Activated CD8-positive, alpha-beta T cell treated with anti-CD3 and anti-CD28 coated beads for 36 hours (primary cell): Measurements from ENCODE around the gene SV2C. TPM values are rescaled to one million over a fixed set of nuclear protein-coding genes. Genes with fewer than 3 reads are reported as not detected.

Experiments
- ATAC-seq: fragments of 200-7000 bp; cut with Tn5 transposase; one replicate; pipeline ENCODE4 v1.10.0; 2021; ENCODE audit warnings: mild to moderate bottlenecking, moderate library complexity
- CTCF ChIA-PET: fragments of 350-600 bp; sonication (Branson Sonifier 250); formaldehyde crosslinking; loops from one replicate; lab custom pipeline; 2021; ENCODE audit warnings: antibody characterized with exemption; lab: Charles Lee
- POLR2A ChIA-PET: fragments of 350-600 bp; sonication (Branson Sonifier 250); formaldehyde crosslinking; loops from one replicate; lab custom pipeline; 2021; ENCODE audit warnings: antibody characterized with exemption; lab: Charles Lee
- DNase-seq: peaks from one replicate; pipeline ENCODE4 v3.0.0-alpha.2; 2020
- H3K27ac Mint-ChIP-seq: one replicate; pipeline ENCODE4 v1.8.0; 2021; ENCODE audit warnings: mild to moderate bottlenecking, mixed read lengths
- H3K27me3 Mint-ChIP-seq: one replicate; pipeline ENCODE4 v1.8.0; 2021; ENCODE audit warnings: mixed read lengths
- H3K36me3 Mint-ChIP-seq: one replicate; pipeline ENCODE4 v1.8.0; 2021; ENCODE audit warnings: low read depth, mixed read lengths
- H3K4me1 Mint-ChIP-seq: one replicate; pipeline ENCODE4 v1.8.0; 2021; ENCODE audit warnings: low read depth, mixed read lengths
- H3K4me3 Mint-ChIP-seq: one replicate; pipeline ENCODE4 v1.8.0; 2021; ENCODE audit warnings: mild to moderate bottlenecking, moderate library complexity, mixed read lengths
- H3K9me3 Mint-ChIP-seq: one replicate; pipeline ENCODE4 v1.8.0; 2021; ENCODE audit warnings: mixed read lengths
- intact Hi-C: fragments of 100-400 bp; cut with micrococcal nuclease; formaldehyde crosslinking; loops from one replicate; pipeline ENCODE4 v1.10.0; 2022
- total RNA-seq, 2 experiments: library from RNA; stranded (reverse); gene quantifications; one replicate each; pipeline ENCODE4 v1.2.3, GENCODE V29; 2021
- TF ChIP-seq, protein P1 (sequence below): fragments of 200-600 bp; IDR thresholded peaks from one replicate; pipeline ENCODE4 v1.8.0; 2022; ENCODE audit warnings: antibody characterized with exemption, mild to moderate bottlenecking

Gene SV2C
- total RNA-seq, 2 experiments from 2014 or later: 0.07 TPM; not detected in 1

DNA sequence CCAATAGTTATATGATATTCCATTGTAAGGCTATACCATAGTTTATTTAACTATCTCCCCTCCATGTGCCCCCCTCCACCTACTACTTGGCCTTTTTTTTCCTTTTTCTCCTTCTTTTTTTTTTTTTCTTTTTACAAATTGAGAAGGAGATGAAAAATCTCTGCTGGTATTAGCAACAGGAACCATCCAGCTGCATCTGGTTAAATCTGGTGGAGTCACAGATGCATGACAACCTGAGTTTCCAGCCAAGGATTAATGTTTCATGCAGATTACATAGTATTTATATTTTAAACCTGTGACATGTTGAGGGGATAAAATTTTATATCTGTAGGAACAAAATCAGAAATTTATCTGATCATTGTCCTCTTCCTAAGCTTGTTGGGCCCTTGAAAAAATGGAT is 191.4 kb downstream of the SV2C start:
- CTCF ChIA-PET: no interaction called here
- Mint-ChIP-seq H3K27ac (no peak overlapping the region), H3K4me3 (no peak overlapping the region), H3K36me3 (no peaks in the 10 kb centered on the region), H3K27me3 (no peaks in the 10 kb centered on the region), H3K4me1 (peaks cover 14% of the 10 kb centered on the region), H3K9me3 (no peaks in the 10 kb centered on the region)
- DNase-seq: no peak
- intact Hi-C loops: no loop called here
- TF ChIP-seq, protein P1, sequence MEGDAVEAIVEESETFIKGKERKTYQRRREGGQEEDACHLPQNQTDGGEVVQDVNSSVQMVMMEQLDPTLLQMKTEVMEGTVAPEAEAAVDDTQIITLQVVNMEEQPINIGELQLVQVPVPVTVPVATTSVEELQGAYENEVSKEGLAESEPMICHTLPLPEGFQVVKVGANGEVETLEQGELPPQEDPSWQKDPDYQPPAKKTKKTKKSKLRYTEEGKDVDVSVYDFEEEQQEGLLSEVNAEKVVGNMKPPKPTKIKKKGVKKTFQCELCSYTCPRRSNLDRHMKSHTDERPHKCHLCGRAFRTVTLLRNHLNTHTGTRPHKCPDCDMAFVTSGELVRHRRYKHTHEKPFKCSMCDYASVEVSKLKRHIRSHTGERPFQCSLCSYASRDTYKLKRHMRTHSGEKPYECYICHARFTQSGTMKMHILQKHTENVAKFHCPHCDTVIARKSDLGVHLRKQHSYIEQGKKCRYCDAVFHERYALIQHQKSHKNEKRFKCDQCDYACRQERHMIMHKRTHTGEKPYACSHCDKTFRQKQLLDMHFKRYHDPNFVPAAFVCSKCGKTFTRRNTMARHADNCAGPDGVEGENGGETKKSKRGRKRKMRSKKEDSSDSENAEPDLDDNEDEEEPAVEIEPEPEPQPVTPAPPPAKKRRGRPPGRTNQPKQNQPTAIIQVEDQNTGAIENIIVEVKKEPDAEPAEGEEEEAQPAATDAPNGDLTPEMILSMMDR: no peak
- POLR2A ChIA-PET: no interaction called here
- ATAC-seq: no peak

DNA sequence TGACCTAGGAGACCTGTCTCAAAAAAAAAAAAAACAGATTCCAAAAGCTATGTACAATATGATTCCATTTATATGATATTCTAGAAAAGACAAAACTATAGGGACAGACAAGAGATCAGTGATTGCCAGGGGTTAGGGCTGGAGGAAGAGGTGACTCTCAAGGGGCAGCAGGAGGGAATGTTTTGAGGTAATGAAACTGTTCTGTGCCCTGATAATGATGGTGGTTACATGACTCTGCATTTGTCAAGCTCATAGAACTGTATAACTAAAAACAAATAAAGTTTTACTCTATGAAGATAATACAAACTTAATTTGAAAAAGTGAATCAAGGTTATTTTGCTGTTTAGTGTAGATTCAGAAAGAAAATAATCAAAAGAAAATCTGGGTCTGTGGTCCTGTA is 194.6 kb downstream of the SV2C start:
- ChIA-PET CTCF (interaction anchor here (1.3 to 1.7 kb wide), 2 partner anchors 21 kb away, joined by 3 to 4 read pairs; no protein-coding TSS in a partner anchor), POLR2A (no interaction called here)
- Mint-ChIP-seq H3K9me3 (no peaks in the 10 kb centered on the region), H3K27me3 (no peaks in the 10 kb centered on the region), H3K4me1 (no peaks in the 10 kb centered on the region), H3K4me3 (no peak overlapping the region), H3K27ac (no peak overlapping the region), H3K36me3 (no peaks in the 10 kb centered on the region)
- ATAC-seq (no peak), DNase-seq (no peak)
- intact Hi-C loops: no loop called here
- TF ChIP-seq, protein P1: no peak

DNA sequence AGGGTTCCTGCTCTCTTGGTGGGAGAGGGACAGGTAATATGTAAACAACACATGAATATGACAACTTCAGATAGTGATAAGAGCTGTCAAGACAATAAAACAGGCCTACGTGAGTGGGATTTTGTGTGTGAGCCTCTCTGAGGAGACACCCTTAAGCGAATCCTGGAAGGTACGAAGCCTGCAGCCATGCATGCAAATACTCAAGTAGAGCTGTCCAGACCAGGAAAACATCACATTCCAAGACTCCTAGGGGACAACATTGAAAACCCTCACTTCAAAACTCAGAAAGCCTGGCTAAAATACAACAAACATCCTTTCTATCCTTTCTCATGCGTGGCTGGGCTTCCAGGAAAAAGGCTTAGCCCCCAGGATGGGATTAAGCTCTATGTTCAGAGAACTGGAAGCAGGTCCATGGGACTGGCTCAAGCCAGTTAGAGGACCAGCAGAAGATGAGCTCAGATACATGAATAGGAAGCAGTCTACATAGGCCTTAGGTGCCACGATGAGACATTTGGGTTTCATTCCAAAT is 195.1 kb downstream of the SV2C start:
- Mint-ChIP-seq H3K27me3 (no peaks in the 10 kb centered on the region), H3K27ac (no peak overlapping the region), H3K9me3 (no peaks in the 10 kb centered on the region), H3K36me3 (no peaks in the 10 kb centered on the region), H3K4me3 (no peak overlapping the region), H3K4me1 (no peaks in the 10 kb centered on the region)
- POLR2A ChIA-PET: no interaction called here
- DNase-seq: no peak
- CTCF ChIA-PET: interaction anchor here (1.0 to 1.7 kb wide), 3 partner anchors 20 to 22 kb away, joined by 3 to 4 read pairs (median 3); no protein-coding TSS in a partner anchor
- ATAC-seq: no peak
- intact Hi-C loops: no loop called here
- TF ChIP-seq, protein P1: no peak

DNA sequence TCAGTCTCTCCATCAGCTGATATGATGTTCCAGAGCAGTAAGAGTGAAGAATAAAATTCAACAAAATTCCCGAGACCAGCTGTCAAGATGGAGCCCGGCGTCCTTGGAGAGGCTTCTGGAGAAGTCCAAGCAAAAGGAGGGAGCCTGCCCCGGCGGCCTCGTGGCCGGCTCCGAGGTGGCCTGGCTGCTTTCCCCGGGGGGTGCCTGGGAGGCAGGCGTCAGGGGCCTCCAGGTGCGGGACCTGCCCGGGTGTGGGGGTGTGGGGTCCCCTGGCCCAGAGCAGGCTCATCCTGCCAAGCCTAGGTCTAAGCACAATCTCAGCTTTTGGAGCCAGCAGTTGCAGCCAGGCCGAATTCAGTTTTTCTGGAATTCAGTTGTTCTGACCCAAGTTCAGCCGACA is 197.3 kb downstream of the SV2C start:
- POLR2A ChIA-PET: no interaction called here

DNA sequence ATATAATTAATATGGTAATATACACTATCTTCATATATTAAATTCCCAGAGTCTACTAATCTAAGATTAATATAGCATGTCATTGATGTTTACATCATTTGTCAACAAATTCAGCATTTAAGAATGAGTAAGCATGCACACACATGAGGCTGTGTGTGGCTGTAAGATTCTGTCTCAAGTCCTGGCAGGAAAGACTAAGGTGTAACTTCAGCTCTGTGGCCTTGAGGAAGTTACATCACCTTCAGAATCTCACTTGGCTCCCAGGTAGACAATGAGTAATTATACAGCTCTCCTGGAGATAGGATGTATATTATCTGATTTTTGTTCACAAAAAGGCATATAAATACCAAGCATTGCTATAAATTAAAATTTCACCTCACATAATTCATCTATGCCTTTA is 200.5 kb downstream of the SV2C start:
- DNase-seq (no peak), ATAC-seq (no peak)
- H3K36me3 Mint-ChIP-seq: no peaks in the 10 kb centered on the region
- H3K27me3 Mint-ChIP-seq: no peaks in the 10 kb centered on the region
- H3K27ac Mint-ChIP-seq: no peak overlapping the region
- TF ChIP-seq, protein P1: no peak
- no peaks in the 10 kb centered on the region for H3K9me3 Mint-ChIP-seq
- ChIA-PET POLR2A (interaction anchor here (0.8 kb wide), 1 partner anchor 449 kb away, joined by 3 read pairs; no protein-coding TSS in a partner anchor), CTCF (interaction anchor here (1.3 kb wide), 1 partner anchor 27 kb away, joined by 3 read pairs; no protein-coding TSS in a partner anchor)
- no peak overlapping the region for H3K4me3 Mint-ChIP-seq
- H3K4me1 Mint-ChIP-seq: no peaks in the 10 kb centered on the region
- intact Hi-C loops: no loop called here

More for the DNA sequence above, 197.3 kb downstream of the SV2C start:
- CTCF ChIA-PET: interaction anchor here (1.9 kb wide), 1 partner anchor 24 kb away, joined by 5 read pairs; no protein-coding TSS in a partner anchor
- TF ChIP-seq, protein P1: no peak
- Mint-ChIP-seq H3K36me3 (no peaks in the 10 kb centered on the region), H3K4me1 (no peaks in the 10 kb centered on the region), H3K27me3 (no peaks in the 10 kb centered on the region), H3K4me3 (no peak overlapping the region), H3K9me3 (no peaks in the 10 kb centered on the region), H3K27ac (no peak overlapping the region)
- ATAC-seq (no peak), DNase-seq (no peak)
- intact Hi-C loops: no loop called here
